ENCODE results near the gene GRXCR2. TPM values are rescaled to one million over a fixed set of nuclear protein-coding genes. Genes with fewer than 3 reads are reported as not detected.
A peak's percentile ranks its signal among the peaks of the same experiment; 100 is the strongest.

Gene GRXCR2
- total and polyA plus RNA-seq, 2 of the 13 experiments (the other 11 are each of a cell fraction or from before 2014, with no cell fraction given): not detected

GRCh38 chr5:145856285-145856818, 16.5 kb downstream of the GRXCR2 start (continued):
- TF ChIP-seq HNRNPLL (IDR thresholded peaks at IDR 0.05; ENCODE audit: low read depth, low read length, poor library complexity, severe bottlenecking) (peak; percentile 51), ZNF781 (CRISPR knock-in tag; IDR thresholded peaks at IDR 0.05; ENCODE audit: borderline replicate concordance, not compliant biosample characterization) (no peak), HOXA3 (CRISPR knock-in tag; IDR thresholded peaks at IDR 0.05) (peak; percentile 36; the same call in 1 of the 2 replicates), ZNF616 (CRISPR knock-in tag; IDR thresholded peaks at IDR 0.05; ENCODE audit: low read depth) (no peak), XBP1 (CRISPR knock-in tag; IDR thresholded peaks at IDR 0.05) (no peak), ZFP82 (CRISPR knock-in tag; IDR thresholded peaks at IDR 0.05; ENCODE audit: borderline replicate concordance) (no peak), ZNF142 (CRISPR knock-in tag; IDR thresholded peaks at IDR 0.05) (no peak), FLYWCH1 (CRISPR knock-in tag; IDR thresholded peaks at IDR 0.05) (no peak), SIN3A (IDR thresholded peaks at IDR 0.05; ENCODE audit: borderline replicate concordance, low read depth, low read length) (0 out of 2 replicates have a peak, but pooled peaks have one; percentile 26), TOPORS (CRISPR knock-in tag; IDR thresholded peaks at IDR 0.05) (no peak), ZNF883 (CRISPR knock-in tag; IDR thresholded peaks at IDR 0.05; ENCODE audit: not compliant biosample characterization) (no peak), ZFAT (CRISPR knock-in tag; conservative IDR thresholded peaks at IDR 0.05) (no peak), ZNF556 (CRISPR knock-in tag; IDR thresholded peaks at IDR 0.05; ENCODE audit: borderline replicate concordance) (no peak), ZNF430 (CRISPR knock-in tag; IDR thresholded peaks at IDR 0.05) (no peak), ZNF282 (IDR thresholded peaks at IDR 0.05; ENCODE audit: partially characterized antibody) (no peak), ZNF672 (CRISPR knock-in tag; IDR thresholded peaks at IDR 0.05) (no peak), GATAD2A (CRISPR knock-in tag; IDR thresholded peaks at IDR 0.05) (0 out of 2 replicates have a peak, but pooled peaks have one; percentile 13), RBM22 (optimal IDR thresholded peaks at IDR 0.05; ENCODE audit: low read length) (no peak), ARNT2 (CRISPR knock-in tag; IDR thresholded peaks at IDR 0.05; ENCODE audit: low read depth) (no peak)
- TF ChIP-seq, protein P1, sequence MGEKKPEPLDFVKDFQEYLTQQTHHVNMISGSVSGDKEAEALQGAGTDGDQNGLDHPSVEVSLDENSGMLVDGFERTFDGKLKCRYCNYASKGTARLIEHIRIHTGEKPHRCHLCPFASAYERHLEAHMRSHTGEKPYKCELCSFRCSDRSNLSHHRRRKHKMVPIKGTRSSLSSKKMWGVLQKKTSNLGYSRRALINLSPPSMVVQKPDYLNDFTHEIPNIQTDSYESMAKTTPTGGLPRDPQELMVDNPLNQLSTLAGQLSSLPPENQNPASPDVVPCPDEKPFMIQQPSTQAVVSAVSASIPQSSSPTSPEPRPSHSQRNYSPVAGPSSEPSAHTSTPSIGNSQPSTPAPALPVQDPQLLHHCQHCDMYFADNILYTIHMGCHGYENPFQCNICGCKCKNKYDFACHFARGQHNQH (CRISPR knock-in tag; IDR thresholded peaks at IDR 0.05): no peak
- TF ChIP-seq, protein P2, sequence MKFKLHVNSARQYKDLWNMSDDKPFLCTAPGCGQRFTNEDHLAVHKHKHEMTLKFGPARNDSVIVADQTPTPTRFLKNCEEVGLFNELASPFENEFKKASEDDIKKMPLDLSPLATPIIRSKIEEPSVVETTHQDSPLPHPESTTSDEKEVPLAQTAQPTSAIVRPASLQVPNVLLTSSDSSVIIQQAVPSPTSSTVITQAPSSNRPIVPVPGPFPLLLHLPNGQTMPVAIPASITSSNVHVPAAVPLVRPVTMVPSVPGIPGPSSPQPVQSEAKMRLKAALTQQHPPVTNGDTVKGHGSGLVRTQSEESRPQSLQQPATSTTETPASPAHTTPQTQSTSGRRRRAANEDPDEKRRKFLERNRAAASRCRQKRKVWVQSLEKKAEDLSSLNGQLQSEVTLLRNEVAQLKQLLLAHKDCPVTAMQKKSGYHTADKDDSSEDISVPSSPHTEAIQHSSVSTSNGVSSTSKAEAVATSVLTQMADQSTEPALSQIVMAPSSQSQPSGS (CRISPR knock-in tag; IDR thresholded peaks at IDR 0.05): no peak
